ENCODE data around the gene CROCC2.

The CROCC2 gene

DNA sequence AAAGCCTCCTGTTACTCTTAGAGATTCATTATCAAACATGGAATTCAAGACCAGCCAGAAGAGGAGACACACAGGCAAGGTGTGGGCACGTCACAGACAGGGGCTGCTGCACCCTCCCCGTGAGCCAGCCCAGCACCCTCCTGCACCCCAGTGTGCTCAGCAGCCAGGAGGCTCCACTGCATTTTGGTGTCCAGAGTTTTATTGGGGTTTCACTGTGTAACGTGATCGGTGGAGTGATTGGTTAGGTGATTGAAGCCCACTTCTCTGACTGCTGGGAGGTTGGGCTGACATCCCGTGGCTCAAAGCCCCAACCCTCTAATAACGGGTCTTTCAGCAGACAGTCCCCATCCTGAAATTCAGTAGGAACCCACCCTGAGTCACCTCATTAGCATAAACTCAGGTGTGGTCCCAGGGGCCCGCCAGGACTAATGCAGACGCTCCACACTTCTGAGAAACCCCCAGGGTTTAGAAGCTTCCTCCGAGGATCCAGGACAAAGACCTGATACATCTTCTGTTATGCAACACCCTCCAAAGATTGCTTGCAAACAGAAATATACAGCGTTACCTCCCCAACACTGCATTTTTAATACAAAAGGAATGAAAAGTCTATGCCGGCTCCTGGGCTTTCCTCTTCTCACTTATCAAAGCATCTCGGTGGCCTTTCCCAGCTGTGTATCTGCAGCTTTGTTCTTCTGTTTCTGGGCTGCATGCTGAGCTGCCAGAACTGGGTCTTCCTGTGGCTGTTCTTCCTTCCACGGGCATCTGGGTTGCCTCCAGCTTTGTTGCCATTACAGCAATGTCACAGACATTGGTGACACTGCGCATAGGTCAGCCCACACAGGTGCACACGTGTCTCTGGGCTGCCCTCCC, 48.5 kb downstream of the CROCC2 start:
- Histone ChIP-seq H3K4me3 (ENCODE audit: low read depth, low read length) (no peak overlapping the region), H3K9me3 (ENCODE audit: severe bottlenecking) (no peaks in the 10 kb centered on the region), H3K27ac (no peak overlapping the region), H3K27me3 (ENCODE audit: insufficient read depth, low read depth, severe bottlenecking) (no peaks in the 10 kb centered on the region), H3K36me3 (no peaks in the 10 kb centered on the region)
- DNase-seq, result no peak
- TF ChIP-seq, protein P1, sequence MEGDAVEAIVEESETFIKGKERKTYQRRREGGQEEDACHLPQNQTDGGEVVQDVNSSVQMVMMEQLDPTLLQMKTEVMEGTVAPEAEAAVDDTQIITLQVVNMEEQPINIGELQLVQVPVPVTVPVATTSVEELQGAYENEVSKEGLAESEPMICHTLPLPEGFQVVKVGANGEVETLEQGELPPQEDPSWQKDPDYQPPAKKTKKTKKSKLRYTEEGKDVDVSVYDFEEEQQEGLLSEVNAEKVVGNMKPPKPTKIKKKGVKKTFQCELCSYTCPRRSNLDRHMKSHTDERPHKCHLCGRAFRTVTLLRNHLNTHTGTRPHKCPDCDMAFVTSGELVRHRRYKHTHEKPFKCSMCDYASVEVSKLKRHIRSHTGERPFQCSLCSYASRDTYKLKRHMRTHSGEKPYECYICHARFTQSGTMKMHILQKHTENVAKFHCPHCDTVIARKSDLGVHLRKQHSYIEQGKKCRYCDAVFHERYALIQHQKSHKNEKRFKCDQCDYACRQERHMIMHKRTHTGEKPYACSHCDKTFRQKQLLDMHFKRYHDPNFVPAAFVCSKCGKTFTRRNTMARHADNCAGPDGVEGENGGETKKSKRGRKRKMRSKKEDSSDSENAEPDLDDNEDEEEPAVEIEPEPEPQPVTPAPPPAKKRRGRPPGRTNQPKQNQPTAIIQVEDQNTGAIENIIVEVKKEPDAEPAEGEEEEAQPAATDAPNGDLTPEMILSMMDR (IDR thresholded peaks at IDR 0.05; ENCODE audit: low read depth, low read length), result no peak

GRCh38 chr2:240955306-240956170, 49.4 kb downstream of the CROCC2 start:
- no peak overlapping the region for H3K4me3 ChIP-seq (ENCODE audit: low read depth, low read length)
- TF ChIP-seq, protein P1 (IDR thresholded peaks at IDR 0.05; ENCODE audit: low read depth, low read length), result no peak
- H3K27me3 ChIP-seq (ENCODE audit: insufficient read depth, low read depth, severe bottlenecking), result no peaks in the 10 kb centered on the region
- no peak for DNase-seq
- H3K9me3 ChIP-seq (ENCODE audit: severe bottlenecking), result no peaks in the 10 kb centered on the region
- no peak overlapping the region for H3K27ac ChIP-seq
- H3K36me3 ChIP-seq, result no peaks in the 10 kb centered on the region

DNA sequence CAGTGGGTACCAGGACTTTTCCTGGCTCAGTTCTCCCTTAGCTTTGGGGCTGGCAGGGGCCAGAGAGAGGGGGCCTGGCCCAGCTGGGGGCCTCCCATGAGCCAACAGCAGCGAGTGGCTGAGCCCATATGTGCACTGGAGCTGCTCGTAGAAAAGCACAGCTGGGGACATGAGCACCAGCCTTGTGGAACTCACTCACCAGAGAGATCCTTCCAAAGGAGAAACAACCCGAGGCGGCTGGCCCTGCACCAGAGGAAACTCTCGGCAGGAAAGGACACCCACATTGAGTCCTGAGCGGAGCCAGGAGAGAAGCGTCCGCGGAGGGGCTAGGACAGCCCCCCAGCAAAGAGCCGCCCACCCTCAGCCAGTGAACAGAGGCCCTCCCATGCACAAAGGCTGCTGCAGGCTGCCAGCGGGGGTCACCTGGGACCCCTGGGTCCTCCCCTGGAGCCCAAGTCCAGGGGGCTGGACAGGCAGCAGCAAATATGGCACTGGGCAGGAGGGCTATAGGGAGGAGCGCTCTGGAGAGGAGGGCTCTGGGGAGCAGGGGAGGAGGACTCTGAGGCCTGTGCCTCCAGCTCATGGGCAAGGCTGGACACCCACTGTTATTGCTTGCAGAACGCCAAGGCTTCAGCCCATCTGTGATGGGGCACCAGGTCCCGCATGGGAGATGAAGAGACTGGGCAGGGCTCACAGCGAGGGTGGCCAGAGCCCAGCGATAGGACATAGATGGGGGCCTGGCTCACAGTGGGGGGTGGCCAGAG, 50.2 kb downstream of the CROCC2 start:
- DNase-seq, result peak; percentile 4
- H3K36me3 ChIP-seq, result no peaks in the 10 kb centered on the region
- no peaks in the 10 kb centered on the region for H3K9me3 ChIP-seq (ENCODE audit: severe bottlenecking)
- no peak overlapping the region for H3K27ac ChIP-seq
- H3K27me3 ChIP-seq (ENCODE audit: insufficient read depth, low read depth, severe bottlenecking), result no peaks in the 10 kb centered on the region
- TF ChIP-seq, protein P1 (IDR thresholded peaks at IDR 0.05; ENCODE audit: low read depth, low read length), result no peak
- no peak overlapping the region for H3K4me3 ChIP-seq (ENCODE audit: low read depth, low read length)

DNA sequence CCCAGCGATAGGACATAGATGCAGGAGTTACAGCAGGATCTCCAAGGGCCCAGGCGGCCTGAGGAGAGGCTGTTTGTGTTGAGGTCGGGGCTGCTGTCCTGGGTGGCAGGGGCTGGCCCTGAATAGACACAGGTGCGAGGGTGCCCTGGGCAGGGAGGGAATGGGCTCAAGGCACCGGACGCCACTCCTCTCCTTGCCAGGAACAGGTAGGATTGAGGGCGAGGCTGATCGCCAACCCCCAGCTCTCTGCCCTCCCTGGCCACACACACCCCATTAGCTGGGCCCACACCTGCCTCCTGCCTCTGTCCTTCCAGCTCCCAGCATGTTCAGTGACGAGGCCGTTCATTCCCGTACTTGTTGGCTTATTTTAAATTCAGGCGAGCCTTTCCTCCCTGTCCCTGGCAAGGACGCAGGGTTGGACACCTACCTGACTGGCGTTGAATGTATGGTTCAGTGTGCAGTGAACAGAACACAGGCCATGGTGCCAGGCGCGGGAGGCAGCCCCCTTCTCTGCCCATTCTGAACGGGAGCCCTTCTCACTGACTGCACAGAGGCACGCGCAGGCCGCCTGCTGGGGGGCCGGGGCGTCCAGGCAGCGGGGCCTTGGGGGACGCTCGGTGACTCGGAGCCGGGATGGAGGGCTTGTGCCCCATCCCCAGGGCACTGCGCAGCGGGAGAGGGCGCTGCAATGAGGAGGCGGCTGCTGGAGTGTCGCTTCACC, 51.0 kb downstream of the CROCC2 start:
- TF ChIP-seq, protein P1 (IDR thresholded peaks at IDR 0.05; ENCODE audit: low read depth, low read length), result no peak

More for the DNA sequence above, 51.0 kb downstream of the CROCC2 start:
- Histone ChIP-seq H3K4me3 (ENCODE audit: low read depth, low read length) (no peak overlapping the region), H3K9me3 (ENCODE audit: severe bottlenecking) (no peaks in the 10 kb centered on the region), H3K27me3 (ENCODE audit: insufficient read depth, low read depth, severe bottlenecking) (no peaks in the 10 kb centered on the region), H3K36me3 (no peaks in the 10 kb centered on the region), H3K27ac (no peak overlapping the region)
- DNase-seq, result no peak

Measured in WERI-Rb-1 (cell line).